HG03469 (cell line): ENCODE data around the gene NKX3-2.
A peak's percentile ranks its signal among the peaks of the same experiment; 100 is the strongest.
"Not testable (repeated sequence)": the region's sequence is repeated elsewhere in the genome, so short reads cannot be mapped to it uniquely, and the experiment has no call there.

Source experiments
- ATAC-seq: cut with Tn5 transposase; IDR thresholded peaks from one replicate; pipeline ENCODE4 v1.9.1; 2021; ENCODE audit warnings: mild to moderate bottlenecking, moderate library complexity, moderate number of reproducible peaks; ENCODE audit not compliant: unreplicated experiment

NKX3-2 gene

GRCh38 chr4:13543839-13544605, at the start of gene NKX3-2:
Gene NKX3-2, minus strand, starts transcription at chr4:13544508. Its CDS starts 94 bp downstream, at chr4:13544414.
- ATAC-seq, result no peak

- ATAC-seq, result no peak
Measured at GRCh38 chr4:13592220-13592619, 47.9 kb upstream of the NKX3-2 start.

- ATAC-seq, result no peak
Measured at GRCh38 chr4:13590766-13591165, 46.5 kb upstream of the NKX3-2 start.

- no peak for ATAC-seq
Measured at GRCh38 chr4:13588954-13589353, 44.6 kb upstream of the NKX3-2 start.

GRCh38 chr4:13584481-13584880, 40.2 kb upstream of the NKX3-2 start:
- ATAC-seq, result no peak

- no peak for ATAC-seq
Measured at GRCh38 chr4:13580036-13580435, 35.7 kb upstream of the NKX3-2 start.

GRCh38 chr4:13577660-13578059, 33.4 kb upstream of the NKX3-2 start:
- no peak for ATAC-seq

- ATAC-seq, result no peak
Measured at GRCh38 chr4:13570916-13571315, 26.6 kb upstream of the NKX3-2 start.

- ATAC-seq, result no peak
Measured at GRCh38 chr4:13567125-13567524, 22.8 kb upstream of the NKX3-2 start.

GRCh38 chr4:13562876-13563275, 18.6 kb upstream of the NKX3-2 start:
- no peak for ATAC-seq

- no peak for ATAC-seq
Measured at GRCh38 chr4:13561673-13562072, 17.4 kb upstream of the NKX3-2 start.

GRCh38 chr4:13560111-13560510, 15.8 kb upstream of the NKX3-2 start:
- ATAC-seq, result not testable (repeated sequence)

GRCh38 chr4:13559413-13559812, 15.1 kb upstream of the NKX3-2 start:
- no peak for ATAC-seq

- ATAC-seq, result no peak
Measured at GRCh38 chr4:13558881-13559280, 14.6 kb upstream of the NKX3-2 start.

GRCh38 chr4:13555325-13555724, 11.0 kb upstream of the NKX3-2 start:
- no peak for ATAC-seq

GRCh38 chr4:13553081-13553480, 8.8 kb upstream of the NKX3-2 start:
- no peak for ATAC-seq

- peak; percentile 64 for ATAC-seq
Measured at GRCh38 chr4:13548984-13549546, 4.8 kb upstream of the NKX3-2 start.

- ATAC-seq, result no peak
Measured at GRCh38 chr4:13548059-13548983, 4.0 kb upstream of the NKX3-2 start.

GRCh38 chr4:13547485-13548041, 3.3 kb upstream of the NKX3-2 start:
- no peak for ATAC-seq

- no peak for ATAC-seq
Measured at GRCh38 chr4:13546941-13547484, 2.7 kb upstream of the NKX3-2 start.
